ENCODE measurements around the gene BEX3.

GRCh38 chrX:103362474-103362873 lies 13.9 kb upstream of the BEX3 start:
- TF ChIP-seq CTCF (IDR thresholded peaks at IDR 0.05) (no peak), EP300 (IDR thresholded peaks at IDR 0.05; ENCODE audit: low read depth) (no peak), POLR2AphosphoS5 (IDR thresholded peaks at IDR 0.05) (no peak), POLR2A (IDR thresholded peaks at IDR 0.05) (no peak)
